GM12865 (cell line): ENCODE results near the gene FAM107A.

Experiments
- DNase-seq: peaks from one replicate; pipeline ENCODE4 v3.0.0; 2010; ENCODE audit warnings: low read depth
- H3K4me3 ChIP-seq: 2 replicates; pipeline ENCODE4 v1.5.1; 2011; ENCODE audit warnings: mild to moderate bottlenecking, low read depth, low read length, control low read depth
- CTCF ChIP-seq: IDR thresholded peaks from 2 replicates; pipeline ENCODE4 v1.5.1; 2011; ENCODE audit warnings: low read length, control low read depth, low read depth, inconsistent platforms; ENCODE audit not compliant: insufficient read depth; ENCODE audit errors: missing control alignments

The FAM107A gene

GRCh38 chr3:58518291-58518789, 58.9 kb downstream of the FAM107A start:
- no peak for TF ChIP-seq CTCF

GRCh38 chr3:58514405-58514804, 62.8 kb downstream of the FAM107A start:
- no peak for DNase-seq
- H3K4me3 ChIP-seq: no peak overlapping the region
- TF ChIP-seq CTCF: no peak

More at GRCh38 chr3:58518291-58518789, 58.9 kb downstream of the FAM107A start:
- H3K4me3 ChIP-seq: no peak overlapping the region
- no peak for DNase-seq
